Activated naive CD8-positive, alpha-beta T cell treated with anti-CD3 and anti-CD28 coated beads, Interleukin-2, amount 10 ng/mL, durations not matched to agents 7 days and 5 days (primary cell): ENCODE data around the gene ITPKB. TPM values are rescaled to one million over a fixed set of nuclear protein-coding genes. Genes with fewer than 3 reads are reported as not detected.

Source experiments
- ATAC-seq: fragments of 150-1000 bp; cut with Tn5 transposase; one replicate; pipeline ENCODE4 v1.10.0; 2021; ENCODE audit warnings: low read depth, moderate library complexity
- POLR2A ChIA-PET: fragments of 350-600 bp; sonication (Branson Sonifier 250); formaldehyde crosslinking; loops from one replicate; lab custom pipeline; 2021; ENCODE audit warnings: antibody characterized with exemption; lab: Charles Lee
- DNase-seq: peaks from one replicate; pipeline ENCODE4 v3.0.0; 2021
- H3K27ac Mint-ChIP-seq: one replicate; pipeline ENCODE4 v1.8.0; 2022; ENCODE audit warnings: mild to moderate bottlenecking, mixed read lengths
- H3K27me3 Mint-ChIP-seq: one replicate; pipeline ENCODE4 v1.8.0; 2022; ENCODE audit warnings: mild to moderate bottlenecking, moderate library complexity, mixed read lengths
- H3K36me3 Mint-ChIP-seq: one replicate; pipeline ENCODE4 v1.8.0; 2021; ENCODE audit warnings: mild to moderate bottlenecking, mixed read lengths
- H3K4me1 Mint-ChIP-seq: one replicate; pipeline ENCODE4 v1.8.0; 2021; ENCODE audit warnings: mixed read lengths
- H3K4me3 Mint-ChIP-seq: one replicate; pipeline ENCODE4 v1.8.0; 2022; ENCODE audit warnings: mild to moderate bottlenecking, moderate library complexity, mixed read lengths
- H3K9me3 Mint-ChIP-seq: one replicate; pipeline ENCODE4 v1.8.0; 2021; ENCODE audit warnings: mixed read lengths
- total RNA-seq, 2 experiments: library from RNA; stranded (reverse); gene quantifications; one replicate each; pipeline ENCODE4 v1.2.3, GENCODE V29; 2021

Gene ITPKB
- total RNA-seq, 2 experiments from 2014 or later, result 75.3 to 76.9 TPM

DNA sequence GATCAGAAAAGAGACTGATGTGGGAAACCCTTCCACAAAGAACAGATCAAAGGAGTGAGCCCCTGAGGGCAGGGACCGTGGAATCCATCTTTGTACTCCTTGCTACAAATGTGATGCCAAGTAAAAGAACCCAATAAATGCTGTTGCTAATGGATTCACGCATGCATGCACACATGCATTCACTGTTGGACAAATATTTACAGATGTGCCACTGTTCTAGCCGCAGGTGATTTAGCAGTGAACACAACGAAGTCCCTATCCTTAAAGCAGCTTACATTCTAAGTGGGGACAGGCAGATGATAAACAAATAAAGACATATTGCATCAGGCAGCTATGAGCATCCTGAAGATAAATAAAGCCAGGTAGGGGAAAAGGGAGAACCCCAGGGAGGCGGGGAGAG lies 67.8 kb downstream of the ITPKB start:
- POLR2A ChIA-PET, result interaction anchor here (1.0 to 1.3 kb wide), 2 partner anchors 17 to 65 kb away, joined by 3 to 4 read pairs; no protein-coding TSS in a partner anchor
- H3K4me3 Mint-ChIP-seq, result no peak overlapping the region
- H3K36me3 Mint-ChIP-seq, result peaks cover 40% of the 10 kb centered on the region
- DNase-seq, result no peak
- no peak for ATAC-seq
- H3K27ac Mint-ChIP-seq, result peak overlapping the region; percentile 36
- peaks cover 59% of the 10 kb centered on the region for H3K4me1 Mint-ChIP-seq
- no peaks in the 10 kb centered on the region for H3K9me3 Mint-ChIP-seq
- H3K27me3 Mint-ChIP-seq, result no peaks in the 10 kb centered on the region

DNA sequence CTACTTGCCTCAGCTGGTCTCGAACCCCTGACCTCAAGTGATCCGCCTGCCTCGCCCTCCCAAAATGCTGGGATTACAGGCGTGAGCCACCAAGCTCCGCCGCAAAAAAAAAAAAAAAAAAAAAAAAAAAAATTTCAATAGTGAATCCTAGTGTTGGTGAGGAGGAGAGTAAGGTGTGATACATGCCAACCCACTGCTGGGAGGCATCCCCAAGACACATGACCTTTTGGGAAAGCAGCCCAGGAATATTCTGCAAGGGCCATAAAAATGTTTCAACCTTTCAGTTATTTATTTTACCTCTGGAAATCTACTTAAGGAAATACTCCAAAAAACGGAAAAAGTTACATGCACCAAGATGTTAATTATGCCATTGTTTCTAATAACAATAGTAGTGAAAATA lies 69.0 kb downstream of the ITPKB start:
- POLR2A ChIA-PET, result no interaction called here
- H3K27me3 Mint-ChIP-seq, result no peaks in the 10 kb centered on the region
- no peak overlapping the region for H3K4me3 Mint-ChIP-seq
- ATAC-seq (no peak), DNase-seq (no peak)
- peaks cover 61% of the 10 kb centered on the region for H3K4me1 Mint-ChIP-seq
- no peak overlapping the region for H3K27ac Mint-ChIP-seq
- H3K9me3 Mint-ChIP-seq, result no peaks in the 10 kb centered on the region
- peaks cover 43% of the 10 kb centered on the region for H3K36me3 Mint-ChIP-seq

DNA sequence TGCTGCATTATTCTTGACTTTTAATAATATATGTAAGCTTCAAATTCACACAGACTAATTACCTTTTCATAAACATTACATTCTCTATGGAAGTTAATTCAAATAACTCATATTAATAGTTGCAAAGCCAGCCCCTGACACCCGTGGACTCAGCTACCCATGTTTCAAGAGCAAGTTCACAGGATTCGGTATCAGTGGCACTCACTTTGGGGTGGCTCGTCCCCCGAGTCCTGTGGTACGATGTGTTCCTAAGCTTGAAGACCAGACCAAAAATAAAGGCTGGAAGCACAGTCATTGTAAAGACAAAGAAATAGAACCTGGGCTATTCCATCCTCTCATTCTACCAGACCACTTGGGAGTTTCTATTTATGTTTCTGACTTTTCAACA lies 70.9 kb downstream of the ITPKB start:
- DNase-seq (no peak), ATAC-seq (no peak)
- H3K4me3 Mint-ChIP-seq, result no peak overlapping the region
- H3K36me3 Mint-ChIP-seq, result peaks cover 34% of the 10 kb centered on the region
- POLR2A ChIA-PET, result interaction anchor here (0.7 to 1.4 kb wide), 3 partner anchors 14 to 39 kb away, joined by 3 to 8 read pairs (median 4); no protein-coding TSS in a partner anchor
- H3K27me3 Mint-ChIP-seq, result no peaks in the 10 kb centered on the region
- no peak overlapping the region for H3K27ac Mint-ChIP-seq
- no peaks in the 10 kb centered on the region for H3K9me3 Mint-ChIP-seq
- peaks cover 66% of the 10 kb centered on the region for H3K4me1 Mint-ChIP-seq

DNA sequence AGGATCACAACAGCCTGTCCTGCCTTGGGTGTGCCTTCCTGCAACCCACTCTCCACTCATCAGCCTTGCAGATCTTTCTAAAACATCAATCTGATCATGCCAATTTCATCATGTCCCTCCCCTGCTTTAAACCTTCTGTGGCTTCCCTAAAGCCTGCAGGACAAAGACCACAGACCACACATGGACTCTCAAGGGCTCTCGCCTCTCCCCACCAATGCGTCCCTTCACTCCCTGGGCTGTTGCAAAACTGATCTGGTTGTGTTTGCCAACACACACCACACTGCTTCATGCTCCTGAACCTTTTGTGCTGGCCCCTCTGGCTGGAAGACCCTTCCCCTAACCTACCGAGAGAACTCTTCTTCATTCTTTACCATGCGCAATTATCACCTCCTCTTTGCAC lies 72.4 kb downstream of the ITPKB start:
- ATAC-seq (no peak), DNase-seq (no peak)
- POLR2A ChIA-PET, result interaction anchor here (1.0 kb wide), 1 partner anchor 57 kb away, joined by 4 read pairs; no protein-coding TSS in a partner anchor
- H3K27ac Mint-ChIP-seq, result peak overlapping the region; percentile 21
- no peaks in the 10 kb centered on the region for H3K9me3 Mint-ChIP-seq
- H3K4me3 Mint-ChIP-seq, result no peak overlapping the region
- H3K4me1 Mint-ChIP-seq, result peaks cover 67% of the 10 kb centered on the region
- peaks cover 22% of the 10 kb centered on the region for H3K36me3 Mint-ChIP-seq
- no peaks in the 10 kb centered on the region for H3K27me3 Mint-ChIP-seq

DNA sequence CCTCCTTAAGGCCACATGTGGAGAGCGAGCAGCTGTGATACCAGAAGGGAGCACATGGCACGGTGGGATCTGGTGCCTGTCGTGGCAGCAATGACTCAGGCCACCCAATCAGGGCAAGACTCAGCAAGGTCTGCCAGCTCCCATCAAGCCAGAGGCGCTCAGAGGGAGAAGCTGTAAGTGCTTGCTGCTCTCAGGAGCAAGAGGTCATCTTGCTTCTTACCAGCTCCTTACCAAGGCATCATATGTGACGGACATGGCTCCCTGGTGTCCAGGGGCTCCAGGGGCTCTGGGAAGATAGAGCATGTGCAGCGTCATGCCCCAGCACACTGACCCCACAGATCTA lies 72.9 kb downstream of the ITPKB start:
- POLR2A ChIA-PET, result interaction anchor here (0.7 to 1.2 kb wide), 3 partner anchors 11 to 73 kb away, joined by 3 to 7 read pairs (median 4); no protein-coding TSS in a partner anchor
- Mint-ChIP-seq H3K27me3 (no peaks in the 10 kb centered on the region), H3K9me3 (no peaks in the 10 kb centered on the region), H3K36me3 (peaks cover 17% of the 10 kb centered on the region), H3K27ac (peak overlapping the region; percentile 2), H3K4me3 (no peak overlapping the region), H3K4me1 (peaks cover 67% of the 10 kb centered on the region)
- ATAC-seq (no peak), DNase-seq (peak; percentile 32)

DNA sequence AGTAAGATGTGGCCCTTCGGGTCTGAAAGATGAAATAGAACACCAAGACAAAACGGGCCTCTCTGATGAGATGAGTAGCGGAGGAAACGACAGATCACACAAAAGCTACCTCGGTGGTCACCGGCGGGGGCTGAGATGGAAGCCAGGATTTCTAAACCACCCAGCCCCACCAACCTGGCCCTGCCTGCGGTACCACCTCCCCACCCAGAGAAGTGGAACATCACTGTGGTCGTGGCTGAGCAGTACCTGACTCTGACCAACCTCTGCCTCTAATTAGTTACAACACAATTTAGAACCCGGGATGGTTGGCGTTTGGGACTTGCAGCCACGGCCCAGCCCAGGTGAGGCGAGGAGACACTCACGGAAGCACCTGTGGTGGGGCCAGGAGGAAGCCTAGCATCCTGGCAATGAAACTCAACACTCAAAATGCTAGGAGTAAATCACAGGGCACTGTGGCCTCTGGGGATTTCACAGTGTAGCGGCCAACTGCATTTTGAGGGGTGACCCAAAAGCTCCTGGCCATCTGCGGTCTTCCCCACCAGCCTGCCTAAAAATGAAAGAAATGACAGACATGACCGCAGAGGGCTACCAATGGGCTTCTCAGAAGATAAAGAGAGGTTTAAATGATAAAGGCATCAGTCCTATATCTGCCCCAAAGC lies 73.4 kb downstream of the ITPKB start:
- H3K27ac Mint-ChIP-seq, result peak overlapping the region; percentile 72
- DNase-seq (peak; percentile 36), ATAC-seq (no peak)
- H3K4me1 Mint-ChIP-seq, result peaks cover 67% of the 10 kb centered on the region
- POLR2A ChIA-PET, result interaction anchor here (0.7 to 5.0 kb wide), 4 partner anchors 12 to 74 kb away, joined by 3 to 30 read pairs (median 6); no protein-coding TSS in a partner anchor
- H3K27me3 Mint-ChIP-seq, result no peaks in the 10 kb centered on the region
- H3K4me3 Mint-ChIP-seq, result peak overlapping the region; percentile 42
- H3K36me3 Mint-ChIP-seq, result peaks cover 12% of the 10 kb centered on the region
- no peaks in the 10 kb centered on the region for H3K9me3 Mint-ChIP-seq

DNA sequence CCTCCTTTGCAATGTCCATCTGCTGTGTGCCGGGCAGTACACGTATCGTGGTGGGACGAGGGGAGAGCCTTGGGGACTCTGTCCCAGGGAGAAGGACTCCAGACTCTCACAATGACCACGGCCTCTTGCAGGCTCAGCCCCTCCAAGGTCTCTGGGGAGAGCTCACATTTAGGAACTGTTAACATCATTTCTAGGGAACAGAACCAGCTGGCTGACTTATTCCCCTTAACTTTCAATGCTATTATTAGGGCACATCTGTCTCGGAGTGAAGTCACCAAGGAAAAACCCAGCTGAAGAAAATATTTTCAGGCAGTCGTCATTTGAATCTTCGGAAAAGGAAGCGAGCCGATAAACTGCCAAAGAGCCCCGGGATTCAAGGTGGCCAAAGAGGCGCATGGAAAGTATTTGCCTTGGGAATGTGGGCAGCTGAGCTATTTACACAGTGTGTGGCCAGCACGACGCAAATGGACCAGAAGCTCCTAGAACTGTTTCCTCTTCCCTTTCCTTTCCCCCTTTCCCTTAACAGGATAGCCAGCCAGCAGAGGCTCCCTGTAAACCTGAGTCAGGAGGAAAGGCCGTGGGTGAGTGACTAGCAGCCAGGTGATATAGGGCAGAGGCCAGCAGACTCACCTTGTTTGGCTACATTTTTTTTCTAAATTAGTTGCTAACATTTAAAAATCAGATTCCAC lies 74.5 kb downstream of the ITPKB start:
- POLR2A ChIA-PET, result interaction anchor here (3.7 to 5.0 kb wide), 2 partner anchors 11 to 13 kb away, joined by 20 to 30 read pairs; no protein-coding TSS in a partner anchor
- Mint-ChIP-seq H3K27me3 (no peaks in the 10 kb centered on the region), H3K4me1 (peaks cover 76% of the 10 kb centered on the region), H3K27ac (no peak overlapping the region), H3K36me3 (peaks cover 14% of the 10 kb centered on the region), H3K9me3 (no peaks in the 10 kb centered on the region), H3K4me3 (no peak overlapping the region)
- ATAC-seq (no peak), DNase-seq (peak; percentile 27)

DNA sequence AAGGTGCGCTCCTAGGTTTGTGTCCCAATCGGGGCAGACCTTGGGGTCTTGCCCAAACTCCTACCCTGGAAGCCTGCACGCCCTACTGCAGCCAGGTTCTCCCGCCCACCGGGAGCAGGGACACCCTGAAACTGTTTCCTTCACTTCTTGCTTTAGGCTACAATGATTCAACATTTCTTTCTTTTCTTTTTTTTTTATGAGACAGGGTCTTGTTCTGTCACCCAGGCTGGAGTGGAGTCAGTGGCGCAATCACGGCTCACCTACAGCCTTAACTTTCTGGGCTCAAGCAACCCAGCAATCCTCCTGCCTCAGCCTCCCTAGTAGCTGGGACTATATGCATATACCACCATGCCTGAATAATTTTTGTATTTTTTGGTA lies 75.8 kb downstream of the ITPKB start:
- peak overlapping the region; percentile 94 for H3K27ac Mint-ChIP-seq
- POLR2A ChIA-PET, result interaction anchor here (0.6 to 5.0 kb wide), 8 partner anchors 9 to 69 kb away, joined by 3 to 30 read pairs (median 4); no protein-coding TSS in a partner anchor
- H3K9me3 Mint-ChIP-seq, result no peaks in the 10 kb centered on the region
- peak overlapping the region; percentile 69 for H3K4me3 Mint-ChIP-seq
- H3K27me3 Mint-ChIP-seq, result no peaks in the 10 kb centered on the region
- peaks cover 13% of the 10 kb centered on the region for H3K36me3 Mint-ChIP-seq
- DNase-seq (no peak), ATAC-seq (no peak)
- H3K4me1 Mint-ChIP-seq, result peaks cover 80% of the 10 kb centered on the region

DNA sequence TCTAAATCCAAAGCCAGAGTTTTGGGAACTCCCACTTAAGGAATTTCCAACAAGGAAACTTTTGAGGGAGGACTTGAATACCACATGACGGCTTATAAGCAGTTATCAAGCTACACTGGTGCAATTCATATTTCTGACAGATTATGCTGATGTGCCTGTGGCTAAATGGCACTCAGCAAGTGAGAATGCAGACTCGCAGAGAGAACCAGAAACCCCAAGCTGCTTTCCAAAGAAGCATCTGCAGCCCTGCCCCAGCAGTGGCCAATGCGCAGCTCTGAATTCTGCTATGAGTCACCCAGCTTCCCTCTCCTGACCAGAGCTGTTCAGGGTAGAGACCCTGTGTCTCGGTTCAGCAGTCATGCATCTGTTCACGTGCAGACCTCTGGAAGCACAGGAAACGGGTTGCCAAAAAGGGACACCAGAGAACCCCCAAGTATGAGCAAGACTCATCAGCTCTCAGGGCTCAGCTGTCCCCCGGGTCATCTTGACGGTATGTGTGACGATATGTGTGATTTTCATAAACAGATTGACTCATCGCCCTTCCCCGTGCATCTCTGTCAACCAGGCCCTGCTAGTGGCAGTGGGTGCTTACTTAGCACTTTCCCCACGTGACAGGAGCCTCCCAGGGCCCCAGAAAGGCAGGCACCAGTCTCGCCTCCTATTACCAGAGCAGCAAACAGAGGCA lies 76.3 kb downstream of the ITPKB start:
- Mint-ChIP-seq H3K4me1 (peaks cover 84% of the 10 kb centered on the region), H3K27ac (peak overlapping the region; percentile 94), H3K36me3 (peaks cover 16% of the 10 kb centered on the region), H3K9me3 (no peaks in the 10 kb centered on the region), H3K4me3 (peak overlapping the region; percentile 69), H3K27me3 (no peaks in the 10 kb centered on the region)
- peak; percentile 88 for ATAC-seq
- POLR2A ChIA-PET, result interaction anchor here (0.6 to 5.0 kb wide), 12 partner anchors 9 to 133 kb away, joined by 3 to 30 read pairs (median 4); no protein-coding TSS in a partner anchor
- DNase-seq, result peak; percentile 68

DNA sequence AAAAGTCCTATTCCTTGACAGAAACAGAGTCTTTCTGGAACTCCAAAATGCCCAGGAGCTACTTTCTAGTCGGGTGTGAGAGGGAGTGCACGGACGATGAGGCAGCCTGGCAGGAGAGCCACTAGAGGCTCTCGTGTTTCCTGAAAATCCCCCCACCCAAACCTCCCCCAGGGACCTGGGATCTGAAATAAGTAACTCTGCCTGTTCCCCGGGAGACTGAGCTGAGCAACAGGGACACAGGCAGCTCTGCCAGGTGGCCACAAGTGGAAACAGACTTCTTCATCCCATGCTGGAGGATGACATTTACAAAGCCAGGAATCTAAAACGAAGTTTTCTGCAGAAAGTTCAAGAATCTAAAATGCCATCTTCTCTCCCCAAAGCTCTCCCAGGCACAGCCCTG lies 77.1 kb downstream of the ITPKB start:
- H3K36me3 Mint-ChIP-seq, result peaks cover 11% of the 10 kb centered on the region
- DNase-seq, result no peak
- peak overlapping the region; percentile 94 for H3K27ac Mint-ChIP-seq
- peaks cover 84% of the 10 kb centered on the region for H3K4me1 Mint-ChIP-seq
- no peaks in the 10 kb centered on the region for H3K9me3 Mint-ChIP-seq
- POLR2A ChIA-PET, result interaction anchor here (1.0 to 5.0 kb wide), 6 partner anchors 8 to 77 kb away, joined by 3 to 30 read pairs (median 6); no protein-coding TSS in a partner anchor
- H3K27me3 Mint-ChIP-seq, result no peaks in the 10 kb centered on the region
- no peak for ATAC-seq
- peak overlapping the region; percentile 69 for H3K4me3 Mint-ChIP-seq

DNA sequence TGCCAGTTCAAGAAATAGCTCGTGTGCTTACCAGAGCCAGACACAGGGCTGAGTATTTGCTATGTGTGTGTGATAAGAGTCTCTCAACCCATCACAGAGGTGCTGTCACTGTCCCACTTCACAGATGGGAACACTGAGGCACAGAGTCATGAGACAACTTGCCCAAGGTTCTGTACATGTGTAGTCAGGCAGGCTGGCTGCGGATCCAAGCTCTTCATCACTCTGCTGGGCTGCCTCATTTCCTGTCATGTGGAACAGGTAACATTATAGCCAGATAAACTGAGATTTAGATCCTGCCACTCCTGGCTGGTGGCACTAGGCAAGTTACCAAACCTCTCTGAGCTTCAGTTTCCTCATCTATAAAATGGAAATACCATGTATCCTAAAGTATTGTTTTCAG lies 77.8 kb downstream of the ITPKB start:
- ATAC-seq, result no peak
- H3K9me3 Mint-ChIP-seq, result no peaks in the 10 kb centered on the region
- H3K4me3 Mint-ChIP-seq, result no peak overlapping the region
- H3K4me1 Mint-ChIP-seq, result peaks cover 84% of the 10 kb centered on the region
- H3K27ac Mint-ChIP-seq, result peak overlapping the region; percentile 94
- H3K36me3 Mint-ChIP-seq, result peaks cover 10% of the 10 kb centered on the region
- DNase-seq, result no peak
- H3K27me3 Mint-ChIP-seq, result no peaks in the 10 kb centered on the region
- POLR2A ChIA-PET, result interaction anchor here (1.2 to 5.0 kb wide), 4 partner anchors 7 to 18 kb away, joined by 3 to 30 read pairs (median 13); no protein-coding TSS in a partner anchor

DNA sequence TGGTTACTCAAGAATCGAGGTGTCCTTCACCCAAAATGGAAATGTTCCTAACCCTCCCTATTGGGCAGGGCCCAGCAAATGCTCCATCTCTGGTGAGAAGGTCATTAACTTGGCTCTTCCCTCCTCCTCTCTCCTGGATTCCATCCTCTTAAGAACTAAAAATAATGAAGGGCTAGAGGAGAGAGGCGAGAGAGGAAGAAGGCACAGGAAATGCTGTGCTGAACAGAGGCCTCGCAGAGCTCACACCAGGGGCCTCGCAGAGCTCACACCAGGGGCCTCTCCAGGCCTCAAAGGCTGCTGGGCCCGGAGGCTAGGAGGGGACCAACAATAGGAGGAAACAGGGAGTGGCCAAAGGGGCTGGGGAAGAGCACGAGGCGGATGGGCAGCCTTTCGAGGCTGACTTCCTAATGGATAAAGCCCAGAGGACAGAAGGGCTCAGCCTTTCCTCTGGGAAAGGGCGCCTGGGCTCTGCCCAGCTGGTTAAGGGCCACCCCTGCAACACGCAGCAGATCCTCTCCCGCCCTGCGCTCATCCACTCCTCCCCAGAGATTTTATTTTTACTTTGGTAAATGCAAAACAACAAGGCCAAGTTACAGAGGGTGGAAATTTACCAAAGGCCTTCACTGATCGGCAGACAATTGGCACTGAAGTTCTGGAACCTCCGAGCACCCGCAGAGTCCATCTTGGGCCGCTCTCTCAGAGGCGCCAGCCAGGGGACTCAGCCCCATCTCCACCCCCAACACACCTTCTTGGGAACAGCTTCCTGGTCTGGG lies 78.5 kb downstream of the ITPKB start:
- H3K27ac Mint-ChIP-seq, result peak overlapping the region; percentile 94
- ATAC-seq, result peak; percentile 22
- POLR2A ChIA-PET, result interaction anchor here (1.2 to 5.0 kb wide), 2 partner anchors 7 to 17 kb away, joined by 3 to 30 read pairs; no protein-coding TSS in a partner anchor
- H3K27me3 Mint-ChIP-seq, result no peaks in the 10 kb centered on the region
- H3K9me3 Mint-ChIP-seq, result no peaks in the 10 kb centered on the region
- DNase-seq, result no peak
- H3K36me3 Mint-ChIP-seq, result peaks cover 10% of the 10 kb centered on the region
- H3K4me3 Mint-ChIP-seq, result peak overlapping the region; percentile 67
- peaks cover 83% of the 10 kb centered on the region for H3K4me1 Mint-ChIP-seq
